ENCODE data around the gene RRAD.

The RRAD gene

DNA sequence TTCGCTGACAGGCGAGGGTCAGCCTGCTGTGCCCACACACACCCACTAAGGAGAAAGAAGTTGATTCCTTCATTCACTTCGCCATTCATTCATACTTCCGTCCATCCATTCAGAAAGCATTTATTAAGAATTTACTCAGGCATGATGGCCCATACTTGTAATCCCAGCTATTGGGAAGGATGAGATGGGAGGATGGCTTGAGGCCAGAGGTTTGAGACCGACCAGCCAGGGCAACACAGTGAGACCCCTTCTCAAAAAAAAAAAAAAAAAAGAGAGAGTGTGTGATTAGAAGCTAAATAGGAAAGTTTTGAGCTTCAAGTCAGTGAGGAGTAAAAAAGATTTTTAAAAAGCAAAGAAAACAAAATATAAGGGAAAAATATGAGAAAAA lies 18.7 kb upstream of the RRAD start:
- no peak overlapping the region for H3K27ac ChIP-seq (ENCODE audit: low read depth in 2 of 2, low read length in 2 of 2)
- no peaks in the 10 kb centered on the region for H3K9me3 ChIP-seq (ENCODE audit: control insufficient read depth in 2 of 2, low read length in 2 of 2)
- peaks cover 4 to 14% of the 10 kb centered on the region in 2 donors for H3K4me1 ChIP-seq (ENCODE audit: control insufficient read depth in 2 of 2, insufficient read depth in 2 of 2, low read length in 2 of 2)
- peaks cover 44 to 50% of the 10 kb centered on the region in 2 donors for H3K36me3 ChIP-seq (ENCODE audit: control insufficient read depth in 2 of 2, insufficient read depth in 2 of 2, low read length in 2 of 2)
- H3K9ac ChIP-seq (ENCODE audit: low read depth in 1 of 2, low read length in 2 of 2): no peak overlapping the region
- no peaks in the 10 kb centered on the region for H3K27me3 ChIP-seq (ENCODE audit: control insufficient read depth in 2 of 2, insufficient read depth in 2 of 2, low read length in 2 of 2)
- no peak overlapping the region for H3K4me3 ChIP-seq (ENCODE audit: low read length in 2 of 2)

DNA sequence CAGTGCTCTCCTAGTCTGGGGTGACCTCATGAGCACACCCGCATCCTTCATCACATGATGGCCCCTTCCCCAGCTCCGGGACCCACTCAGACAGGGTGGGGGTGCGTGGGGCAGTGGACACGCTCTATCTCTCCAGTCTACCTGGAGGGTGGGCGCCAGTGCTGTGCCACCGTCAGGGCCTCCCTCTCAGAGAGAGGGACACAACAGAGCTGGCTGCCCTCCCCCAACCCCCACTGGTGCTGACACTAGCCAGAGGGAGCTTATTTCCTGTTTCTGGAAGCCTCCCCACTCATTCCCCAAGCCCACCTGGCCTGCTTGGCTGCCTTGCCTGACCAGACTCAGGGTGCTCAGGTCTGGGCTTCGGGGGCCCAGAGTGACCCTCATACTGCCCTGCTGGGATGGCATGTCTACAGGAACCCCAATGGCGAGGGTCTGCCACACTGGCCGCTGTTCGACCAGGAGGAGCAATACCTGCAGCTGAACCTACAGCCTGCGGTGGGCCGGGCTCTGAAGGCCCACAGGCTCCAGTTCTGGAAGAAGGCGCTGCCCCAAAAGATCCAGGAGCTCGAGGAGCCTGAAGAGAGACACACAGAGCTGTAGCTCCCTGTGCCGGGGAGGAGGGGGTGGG lies 18.2 kb upstream of the RRAD start:
- H3K9ac ChIP-seq (ENCODE audit: low read depth in 1 of 2, low read length in 2 of 2): no peak overlapping the region
- no peaks in the 10 kb centered on the region for H3K27me3 ChIP-seq (ENCODE audit: control insufficient read depth in 2 of 2, insufficient read depth in 2 of 2, low read length in 2 of 2)
- H3K36me3 ChIP-seq (ENCODE audit: control insufficient read depth in 2 of 2, insufficient read depth in 2 of 2, low read length in 2 of 2): peaks cover 49 to 55% of the 10 kb centered on the region in 2 donors
- no peak overlapping the region for H3K27ac ChIP-seq (ENCODE audit: low read depth in 2 of 2, low read length in 2 of 2)
- H3K4me3 ChIP-seq (ENCODE audit: low read length in 2 of 2): no peak overlapping the region
- H3K9me3 ChIP-seq (ENCODE audit: control insufficient read depth in 2 of 2, low read length in 2 of 2): no peaks in the 10 kb centered on the region
- peaks cover 4 to 10% of the 10 kb centered on the region in 2 donors for H3K4me1 ChIP-seq (ENCODE audit: control insufficient read depth in 2 of 2, insufficient read depth in 2 of 2, low read length in 2 of 2)

DNA sequence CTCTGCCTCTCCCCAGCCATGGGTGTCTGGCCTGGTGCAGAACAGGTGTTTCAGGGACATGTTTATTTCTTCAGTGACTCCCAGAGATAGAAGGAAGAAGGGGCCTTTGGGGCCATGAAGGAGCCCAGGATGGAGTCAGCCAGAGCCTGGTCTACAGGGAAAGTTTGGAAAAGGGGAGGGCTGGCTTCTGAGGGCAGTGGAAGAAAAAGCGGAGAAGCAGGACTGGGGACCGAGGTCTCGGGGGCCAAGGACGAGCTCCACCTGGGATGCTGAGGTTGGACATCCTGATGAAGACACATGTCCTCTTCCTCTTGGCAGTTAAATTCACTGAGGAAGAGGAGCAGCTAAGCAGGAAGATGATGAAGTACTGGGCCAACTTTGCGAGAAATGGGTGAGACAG lies 17.6 kb upstream of the RRAD start:
- Histone ChIP-seq H3K9me3 (ENCODE audit: control insufficient read depth in 2 of 2, low read length in 2 of 2) (no peaks in the 10 kb centered on the region), H3K9ac (ENCODE audit: low read depth in 1 of 2, low read length in 2 of 2) (no peak overlapping the region), H3K36me3 (ENCODE audit: control insufficient read depth in 2 of 2, insufficient read depth in 2 of 2, low read length in 2 of 2) (peaks cover 54 to 59% of the 10 kb centered on the region in 2 donors), H3K27ac (ENCODE audit: low read depth in 2 of 2, low read length in 2 of 2) (no peak overlapping the region), H3K4me1 (ENCODE audit: control insufficient read depth in 2 of 2, insufficient read depth in 2 of 2, low read length in 2 of 2) (peaks cover 2 to 10% of the 10 kb centered on the region in 2 donors), H3K27me3 (ENCODE audit: control insufficient read depth in 2 of 2, insufficient read depth in 2 of 2, low read length in 2 of 2) (no peaks in the 10 kb centered on the region), H3K4me3 (ENCODE audit: low read length in 2 of 2) (no peak overlapping the region)

DNA sequence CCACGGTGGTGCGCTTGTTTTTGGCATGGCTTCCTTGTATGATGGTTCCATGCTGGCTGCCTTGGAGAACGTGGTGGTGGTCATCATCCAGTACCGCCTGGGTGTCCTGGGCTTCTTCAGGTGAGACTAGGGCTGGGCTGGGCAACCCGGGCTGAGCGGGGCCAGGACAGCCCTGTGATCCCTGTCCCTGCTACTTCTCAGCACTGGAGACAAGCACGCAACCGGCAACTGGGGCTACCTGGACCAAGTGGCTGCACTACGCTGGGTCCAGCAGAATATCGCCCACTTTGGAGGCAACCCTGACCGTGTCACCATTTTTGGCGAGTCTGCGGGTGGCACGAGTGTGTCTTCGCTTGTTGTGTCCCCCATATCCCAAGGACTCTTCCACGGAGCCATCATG lies 14.9 kb upstream of the RRAD start:
- Histone ChIP-seq H3K9me3 (ENCODE audit: control insufficient read depth in 2 of 2, low read length in 2 of 2) (no peaks in the 10 kb centered on the region), H3K4me3 (ENCODE audit: low read length in 2 of 2) (no peak overlapping the region), H3K27ac (ENCODE audit: low read depth in 2 of 2, low read length in 2 of 2) (no peak overlapping the region), H3K4me1 (ENCODE audit: control insufficient read depth in 2 of 2, insufficient read depth in 2 of 2, low read length in 2 of 2) (peaks cover 25 to 32% of the 10 kb centered on the region in 2 donors), H3K36me3 (ENCODE audit: control insufficient read depth in 2 of 2, insufficient read depth in 2 of 2, low read length in 2 of 2) (peaks cover 61 to 68% of the 10 kb centered on the region in 2 donors), H3K27me3 (ENCODE audit: control insufficient read depth in 2 of 2, insufficient read depth in 2 of 2, low read length in 2 of 2) (no peaks in the 10 kb centered on the region), H3K9ac (ENCODE audit: low read depth in 1 of 2, low read length in 2 of 2) (no peak overlapping the region)

DNA sequence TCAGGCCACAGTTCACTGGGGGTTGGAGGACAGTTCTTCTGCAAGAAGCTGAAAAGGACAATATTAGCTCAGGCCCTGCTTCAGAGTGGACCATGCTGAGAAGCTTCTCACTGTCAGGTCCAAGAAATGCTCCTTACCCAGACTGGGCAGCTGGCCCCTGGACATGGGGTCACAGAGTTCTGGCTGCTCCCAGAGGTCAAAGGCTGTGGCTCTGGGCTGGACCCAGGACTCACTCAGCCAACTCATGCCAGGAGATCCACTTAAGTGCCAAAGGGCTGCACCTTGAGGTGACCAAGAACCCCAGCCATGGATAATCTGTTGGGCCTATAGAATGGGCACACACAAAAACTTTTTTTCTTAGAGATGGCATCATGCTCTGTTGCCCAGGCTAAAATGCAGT lies 14.0 kb upstream of the RRAD start:
- no peaks in the 10 kb centered on the region for H3K27me3 ChIP-seq (ENCODE audit: control insufficient read depth in 2 of 2, insufficient read depth in 2 of 2, low read length in 2 of 2)
- no peak overlapping the region for H3K4me3 ChIP-seq (ENCODE audit: low read length in 2 of 2)
- peaks cover 61 to 68% of the 10 kb centered on the region in 2 donors for H3K36me3 ChIP-seq (ENCODE audit: control insufficient read depth in 2 of 2, insufficient read depth in 2 of 2, low read length in 2 of 2)
- H3K9me3 ChIP-seq (ENCODE audit: control insufficient read depth in 2 of 2, low read length in 2 of 2): no peaks in the 10 kb centered on the region
- H3K4me1 ChIP-seq (ENCODE audit: control insufficient read depth in 2 of 2, insufficient read depth in 2 of 2, low read length in 2 of 2): peaks cover 27 to 32% of the 10 kb centered on the region in 2 donors
- no peak overlapping the region for H3K9ac ChIP-seq (ENCODE audit: low read depth in 1 of 2, low read length in 2 of 2)
- H3K27ac ChIP-seq (ENCODE audit: low read depth in 2 of 2, low read length in 2 of 2): no peak overlapping the region

DNA sequence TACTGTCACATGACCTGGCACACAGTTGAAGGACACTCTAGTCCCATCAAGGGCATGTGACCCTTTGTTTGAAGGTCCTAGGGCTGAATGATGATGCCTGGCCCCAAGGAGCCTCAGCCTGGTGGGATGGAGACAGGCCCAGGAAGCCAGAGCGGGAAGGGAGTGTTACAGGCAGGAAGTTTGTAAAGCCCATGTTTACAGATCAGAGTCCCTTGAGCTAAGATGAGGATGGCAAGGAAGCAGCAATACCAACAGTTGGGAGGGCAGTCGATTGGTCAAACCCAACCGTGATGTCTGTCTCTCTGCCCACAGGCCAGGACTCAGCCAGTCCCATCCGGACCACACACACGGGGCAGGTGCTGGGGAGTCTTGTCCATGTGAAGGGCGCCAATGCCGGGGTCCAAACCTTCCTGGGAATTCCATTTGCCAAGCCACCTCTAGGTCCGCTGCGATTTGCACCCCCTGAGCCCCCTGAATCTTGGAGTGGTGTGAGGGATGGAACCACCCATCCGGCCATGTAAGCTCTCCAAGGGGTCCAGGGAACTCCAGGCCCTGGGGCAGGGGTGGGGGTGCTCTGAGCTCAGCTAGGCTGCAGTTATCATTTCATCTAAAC lies 12.5 kb upstream of the RRAD start:
- Histone ChIP-seq H3K9me3 (ENCODE audit: control insufficient read depth in 2 of 2, low read length in 2 of 2) (no peaks in the 10 kb centered on the region), H3K27ac (ENCODE audit: low read depth in 2 of 2, low read length in 2 of 2) (peak overlapping the region; percentile 95), H3K4me1 (ENCODE audit: control insufficient read depth in 2 of 2, insufficient read depth in 2 of 2, low read length in 2 of 2) (peaks cover 35 to 41% of the 10 kb centered on the region in 2 donors), H3K4me3 (ENCODE audit: low read length in 2 of 2) (no peak overlapping the region), H3K9ac (ENCODE audit: low read depth in 1 of 2, low read length in 2 of 2) (no peak overlapping the region), H3K36me3 (ENCODE audit: control insufficient read depth in 2 of 2, insufficient read depth in 2 of 2, low read length in 2 of 2) (peaks cover 53 to 56% of the 10 kb centered on the region in 2 donors), H3K27me3 (ENCODE audit: control insufficient read depth in 2 of 2, insufficient read depth in 2 of 2, low read length in 2 of 2) (no peaks in the 10 kb centered on the region)

DNA sequence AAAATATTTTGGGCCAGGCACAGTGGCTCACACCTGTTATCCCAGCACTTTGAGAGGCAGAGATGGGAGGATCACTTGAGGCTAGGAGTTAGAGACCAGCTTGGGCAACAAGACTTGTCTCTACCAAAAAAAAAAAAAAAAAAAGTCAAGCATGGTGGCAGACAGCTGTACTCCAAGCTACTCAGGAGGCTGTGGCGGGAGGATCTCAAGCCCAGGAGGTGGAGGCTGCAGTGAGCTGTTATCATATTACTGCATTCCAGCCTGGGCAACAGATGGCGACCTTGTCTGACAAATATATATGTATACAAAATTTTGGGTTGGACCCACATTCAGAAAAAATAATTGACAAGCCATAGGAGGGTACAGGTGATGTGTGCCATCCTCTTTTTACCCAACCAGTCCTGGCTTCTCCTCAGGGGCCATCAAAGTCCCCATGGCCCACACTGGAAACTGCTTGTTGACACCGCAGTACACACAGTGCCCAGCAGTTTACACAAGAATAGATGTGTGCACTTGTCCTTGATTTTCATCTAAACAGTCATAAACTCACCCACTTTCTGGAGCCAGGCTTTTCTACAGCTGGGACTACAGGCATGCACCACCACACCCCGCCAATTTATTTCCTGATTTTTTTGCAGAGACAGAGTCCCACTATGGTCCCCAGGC lies 11.7 kb upstream of the RRAD start:
- peaks cover 49 to 55% of the 10 kb centered on the region in 2 donors for H3K36me3 ChIP-seq (ENCODE audit: control insufficient read depth in 2 of 2, insufficient read depth in 2 of 2, low read length in 2 of 2)
- peak overlapping the region; percentile 14 to 98 for H3K9ac ChIP-seq (ENCODE audit: low read depth in 1 of 2, low read length in 2 of 2)
- H3K4me1 ChIP-seq (ENCODE audit: control insufficient read depth in 2 of 2, insufficient read depth in 2 of 2, low read length in 2 of 2): peaks cover 39 to 47% of the 10 kb centered on the region in 2 donors
- peak overlapping the region; percentile 85 to 98 for H3K4me3 ChIP-seq (ENCODE audit: low read length in 2 of 2)
- H3K9me3 ChIP-seq (ENCODE audit: control insufficient read depth in 2 of 2, low read length in 2 of 2): no peaks in the 10 kb centered on the region
- H3K27me3 ChIP-seq (ENCODE audit: control insufficient read depth in 2 of 2, insufficient read depth in 2 of 2, low read length in 2 of 2): no peaks in the 10 kb centered on the region
- peak overlapping the region; percentile 95 for H3K27ac ChIP-seq (ENCODE audit: low read depth in 2 of 2, low read length in 2 of 2)

DNA sequence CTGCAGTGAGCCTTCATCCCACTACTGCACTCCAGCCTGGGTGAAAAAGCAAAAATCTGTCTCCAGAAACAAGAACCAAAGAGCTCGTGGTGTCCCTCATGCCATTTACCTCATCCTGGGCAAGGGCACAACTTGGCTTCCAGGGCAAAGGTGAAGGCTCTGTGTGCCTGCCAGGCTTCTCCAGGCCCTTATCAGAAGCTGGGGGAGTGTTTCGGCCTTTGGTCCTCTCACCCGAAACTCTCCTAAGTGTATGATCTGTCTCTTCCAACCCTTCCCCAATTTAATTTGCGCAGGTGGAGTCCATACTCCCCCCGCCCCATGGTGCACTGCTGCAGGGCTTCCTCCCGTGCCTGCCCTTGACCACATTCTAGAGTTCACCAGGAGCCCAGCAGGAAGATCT lies 11.1 kb upstream of the RRAD start:
- Histone ChIP-seq H3K27ac (ENCODE audit: low read depth in 2 of 2, low read length in 2 of 2) (peak overlapping the region; percentile 95), H3K27me3 (ENCODE audit: control insufficient read depth in 2 of 2, insufficient read depth in 2 of 2, low read length in 2 of 2) (no peaks in the 10 kb centered on the region), H3K4me3 (ENCODE audit: low read length in 2 of 2) (peak overlapping the region; percentile 85 to 98), H3K36me3 (ENCODE audit: control insufficient read depth in 2 of 2, insufficient read depth in 2 of 2, low read length in 2 of 2) (peaks cover 44 to 54% of the 10 kb centered on the region in 2 donors), H3K9me3 (ENCODE audit: control insufficient read depth in 2 of 2, low read length in 2 of 2) (no peaks in the 10 kb centered on the region), H3K4me1 (ENCODE audit: control insufficient read depth in 2 of 2, insufficient read depth in 2 of 2, low read length in 2 of 2) (peaks cover 39 to 47% of the 10 kb centered on the region in 2 donors), H3K9ac (ENCODE audit: low read depth in 1 of 2, low read length in 2 of 2) (peak overlapping the region; percentile 98 to 100)

DNA sequence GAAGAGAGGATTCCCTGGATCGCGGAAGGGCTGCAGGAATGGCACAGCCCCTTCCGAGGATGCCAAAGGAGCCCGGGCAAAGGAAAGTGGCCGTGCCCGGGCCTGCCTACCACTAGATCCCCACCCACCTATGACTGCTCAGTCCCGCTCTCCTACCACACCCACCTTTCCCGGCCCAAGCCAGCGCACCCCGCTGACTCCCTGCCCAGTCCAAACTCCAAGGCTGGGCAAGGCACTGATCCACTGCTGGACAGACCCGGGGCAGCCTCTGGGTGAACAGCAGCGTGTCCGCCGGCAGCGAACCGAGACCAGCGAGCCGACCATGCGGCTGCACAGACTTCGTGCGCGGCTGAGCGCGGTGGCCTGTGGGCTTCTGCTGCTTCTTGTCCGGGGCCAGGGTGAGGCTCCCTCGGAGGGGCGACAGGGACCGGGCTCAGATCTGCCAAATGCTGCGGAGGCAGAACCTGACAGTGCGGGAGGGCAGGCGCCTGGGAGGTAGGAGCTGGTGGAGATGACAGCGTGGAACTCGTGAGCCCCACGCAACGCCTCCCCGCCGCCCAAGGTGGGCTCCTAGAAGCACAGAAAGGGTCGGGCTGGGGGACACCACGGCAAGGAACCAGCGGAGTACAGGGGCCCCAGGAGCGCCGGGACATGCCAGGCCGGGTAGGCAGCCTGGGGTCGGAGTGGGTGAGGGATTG lies 10.1 kb upstream of the RRAD start, which contains the start of gene CES2:
Gene CES2, plus strand, starts transcription at position 203 of the 698 bp plus-strand sequence. Its CDS starts 120 bp downstream, at position 323.
- Histone ChIP-seq H3K4me3 (ENCODE audit: low read length in 2 of 2) (peak within 1 kb of the TSS; percentile 85 to 98), H3K9ac (ENCODE audit: low read depth in 1 of 2, low read length in 2 of 2) (peak within 1 kb of the TSS; percentile 98 to 100), H3K36me3 (ENCODE audit: control insufficient read depth in 2 of 2, insufficient read depth in 2 of 2, low read length in 2 of 2) (peaks cover 34 to 44% of the 10 kb centered on the region in 2 donors), H3K4me1 (ENCODE audit: control insufficient read depth in 2 of 2, insufficient read depth in 2 of 2, low read length in 2 of 2) (peaks cover 39 to 47% of the 10 kb centered on the region in 2 donors), H3K27ac (ENCODE audit: low read depth in 2 of 2, low read length in 2 of 2) (peak within 1 kb of the TSS; percentile 95), H3K9me3 (ENCODE audit: control insufficient read depth in 2 of 2, low read length in 2 of 2) (no peaks in the 10 kb centered on the region), H3K27me3 (ENCODE audit: control insufficient read depth in 2 of 2, insufficient read depth in 2 of 2, low read length in 2 of 2) (no peaks in the 10 kb centered on the region)

Data from mucosa of rectum (tissue), 2 donors.